ENCODE data around the gene ZNF467. TPM values are rescaled to one million over a fixed set of nuclear protein-coding genes. Genes with fewer than 3 reads are reported as not detected.

ZNF467 gene
- total RNA-seq, 1 donor from 2014 or later, result 2.5 TPM

- DNase-seq (ENCODE audit: low read depth), result peak; percentile 68
Observed at GRCh38 chr7:149716007-149716931, 57.1 kb downstream of the ZNF467 start.

- no peak for DNase-seq (ENCODE audit: low read depth)
Observed at GRCh38 chr7:149715476-149715875, 57.9 kb downstream of the ZNF467 start.

- peak; percentile 18 for DNase-seq (ENCODE audit: low read depth)
Observed at GRCh38 chr7:149714910-149715471, 58.4 kb downstream of the ZNF467 start.

Other genes with a start within 250 kb of the ZNF467 start
- 14.2 and 16.3 TPM in 2 replicates for gene ZNF862, start 64.8 kb upstream of the ZNF467 start, total RNA-seq
- 22.3 and 26.6 TPM in 2 replicates for gene ATP6V0E2, start 100.4 kb upstream of the ZNF467 start, total RNA-seq

All from myocyte (in vitro differentiated cells).